H1 (cell line): ENCODE results near the gene BRME1. TPM values are rescaled to one million over a fixed set of nuclear protein-coding genes. Genes with fewer than 3 reads are reported as not detected.

Experiments
- ATF3 ChIP-seq: IDR thresholded peaks from 2 replicates; pipeline ENCODE4 v1.6.1; 2011; ENCODE audit warnings: low read depth, mild to moderate bottlenecking, low read length; ENCODE audit not compliant: insufficient read depth
- CBX5 ChIP-seq: fragments of 300-800, 300-1000 bp; sonication (generic); IDR thresholded peaks from 2 replicates; pipeline ENCODE4 v1.7.1; 2016; ENCODE audit warnings: antibody characterized with exemption, low read length, low read depth
- CHD7 ChIP-seq: fragments of 300-600 bp; sonication (generic); IDR thresholded peaks from 2 replicates; pipeline ENCODE4 v1.7.1; 2012; ENCODE audit warnings: low read length, moderate library complexity, mild to moderate bottlenecking, inconsistent platforms; ENCODE audit not compliant: insufficient replicate concordance
- CREB1 ChIP-seq: IDR thresholded peaks from 2 replicates; pipeline ENCODE4 v1.6.1; 2012; ENCODE audit warnings: inconsistent platforms
- MAX ChIP-seq: IDR thresholded peaks from 2 replicates; pipeline ENCODE4 v1.6.1; 2012; ENCODE audit warnings: inconsistent platforms
- NANOG ChIP-seq: IDR thresholded peaks from 2 replicates; pipeline ENCODE4 v1.6.1; 2011; ENCODE audit warnings: low read length, low read depth, mild to moderate bottlenecking, inconsistent platforms; ENCODE audit not compliant: insufficient read depth, poor library complexity, severe bottlenecking
- POLR2A ChIP-seq, 2 experiments: IDR thresholded peaks; 1 replicate in 1 of 2; 2 replicates in 1 of 2; pipeline ENCODE4 v1.6.1; 2011; ENCODE audit warnings: low read depth in 2 of 2, low read length in 2 of 2, mild to moderate bottlenecking in 2 of 2; ENCODE audit errors: control extremely low read depth in 1 of 2
- RXRA ChIP-seq: IDR thresholded peaks from 2 replicates; pipeline ENCODE4 v1.6.1; 2011; ENCODE audit warnings: low read depth, mild to moderate bottlenecking, low read length, moderate library complexity; ENCODE audit not compliant: insufficient read depth
- SIX5 ChIP-seq: IDR thresholded peaks from 2 replicates; pipeline ENCODE4 v1.6.1; 2011; ENCODE audit warnings: mild to moderate bottlenecking, low read depth, low read length
- polyA plus RNA-seq, 7 experiments: library from polyadenylated mRNA; depleted of rRNA in 3 of 7; stranded (reverse) in 5 of 7; unstranded in 2 of 7; fragments of >200 nt in 5 of 7; fragments of 200-250 nt in 2 of 7; gene quantifications; 1 replicate in 5 of 7; 2 replicates in 1 of 7; 4 replicates in 1 of 7; pipeline versions ENCODE4 v1.2.1 to v1.2.3, GENCODE V29; 2011 to 2013; ENCODE audit warnings: missing spikeins in 2 of 7, mixed read lengths in 2 of 7
- total RNA-seq: library from RNA; stranded (reverse); fragmentation: NEBNext Ultra II Directional; extraction: Animal tissue kit (Norgen Biotek cat#: 25700); gene quantifications from 2 replicates; pipeline ENCODE4 v1.2.1, GENCODE V29; 2021

Gene BRME1
- total and polyA plus RNA-seq, 2 of the 8 experiments (the other 6 are each of a cell fraction or from before 2014, with no cell fraction given): 4.6 to 4.7 TPM

DNA sequence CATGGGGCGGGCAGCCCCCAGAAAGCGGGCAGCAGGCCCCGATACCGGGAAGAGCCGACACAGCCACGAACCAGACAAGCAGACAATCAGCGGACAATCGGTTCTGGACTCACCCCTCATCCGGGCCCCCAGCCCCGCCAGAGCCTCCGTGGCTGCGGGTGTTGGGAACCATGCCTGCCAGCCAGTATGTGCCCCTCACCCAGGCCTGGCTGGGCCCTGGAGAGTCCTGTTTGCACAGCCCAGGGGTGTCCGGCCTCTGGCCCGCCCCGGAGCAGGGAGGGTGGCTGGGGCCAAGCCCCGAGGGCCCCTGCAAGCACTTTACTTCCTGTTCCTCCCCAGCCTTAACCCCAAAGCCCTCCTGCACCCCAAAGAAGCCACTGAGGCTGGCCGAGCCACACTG is 24.5 kb upstream of the BRME1 start (continued):
- no peak for TF ChIP-seq CHD7
- TF ChIP-seq SIX5: no peak
- TF ChIP-seq POLR2A (IDR thresholded peaks at IDR 0.05; ENCODE audit: control extremely low read depth in 1 of 2, low read depth in 2 of 2, low read length in 2 of 2): no peak
- no peak for TF ChIP-seq CBX5
- TF ChIP-seq RXRA: no peak
- no peak for TF ChIP-seq ATF3
- TF ChIP-seq CREB1: no peak
- TF ChIP-seq MAX: no peak
- no peak for TF ChIP-seq NANOG
